ENCODE results near the gene PID1. TPM values are rescaled to one million over a fixed set of nuclear protein-coding genes. Genes with fewer than 3 reads are reported as not detected.

Gene PID1
- total and polyA plus RNA-seq, 11 donors = 2.1 to 17.7 (median 7.1) TPM

GRCh38 chr2:229313591-229313990, 42.5 kb upstream of the PID1 start:
- H3K27me3 ChIP-seq = no peaks in the 10 kb centered on the region
- DNase-seq (no peak), ATAC-seq (peak; percentile 51 to 87 (median 75))
- TF ChIP-seq POLR2A (IDR thresholded peaks at IDR 0.05) (no peak), CTCF (IDR thresholded peaks at IDR 0.05) (no peak)
- peaks cover 0 to 37% (median 0%) of the 10 kb centered on the region in 12 donors for H3K4me1 ChIP-seq
- H3K4me3 ChIP-seq = no peak overlapping the region
- H3K36me3 ChIP-seq = no peaks in the 10 kb centered on the region
- H3K9me3 ChIP-seq = peaks cover 0 to 6% (median 0%) of the 10 kb centered on the region in 12 donors
- 31 to 53% (median 38%) methylated on average over 3 of the region's 3 CpGs for WGBS, 4 donors
- intact Hi-C loops (cut with DNase I) = no loop called here
- H3K27ac ChIP-seq = peak overlapping the region in 11 of 12 donors; percentile 22 to 78 (median 52)

- no peaks in the 10 kb centered on the region for H3K36me3 ChIP-seq
- ATAC-seq = peak in 1 of 4 donors; percentile 42
- peaks cover 0 to 29% (median 0%) of the 10 kb centered on the region in 12 donors for H3K4me1 ChIP-seq
- WGBS, 4 donors = 38 to 51% (median 43%) methylated on average over 2 of the region's 2 CpGs
- H3K4me3 ChIP-seq = no peak overlapping the region
- TF ChIP-seq POLR2A (IDR thresholded peaks at IDR 0.05) (no peak), CTCF (IDR thresholded peaks at IDR 0.05) (no peak)
- intact Hi-C loops (cut with DNase I) = no loop called here
- H3K9me3 ChIP-seq = no peaks in the 10 kb centered on the region
- H3K27me3 ChIP-seq = no peaks in the 10 kb centered on the region
- peak overlapping the region in 2 of 12 donors; percentile 22 to 78 for H3K27ac ChIP-seq
- DNase-seq = no peak
Measured at GRCh38 chr2:229301237-229301636, 30.1 kb upstream of the PID1 start.

- peak in 3 of 4 donors; percentile 30 to 66 (median 42) for ATAC-seq
- 53 to 64% (median 61%) methylated on average over 3 of the region's 3 CpGs for WGBS, 4 donors
- peak overlapping the region in 2 of 12 donors; percentile 22 to 78 for H3K27ac ChIP-seq
Measured at GRCh38 chr2:229300790-229301189, 29.7 kb upstream of the PID1 start.

GRCh38 chr2:229300371-229300770, 29.3 kb upstream of the PID1 start:
- WGBS, 4 donors = 0 to 53% (median 49%) methylated on average over 1 of the region's 1 CpG
- peak overlapping the region in 1 of 12 donors; percentile 38 for H3K27ac ChIP-seq
- intact Hi-C loops (cut with DNase I) = no loop called here
- TF ChIP-seq CTCF (IDR thresholded peaks at IDR 0.05) = no peak
- no peak for TF ChIP-seq POLR2A (IDR thresholded peaks at IDR 0.05)
- DNase-seq (no peak), ATAC-seq (no peak)
- no peaks in the 10 kb centered on the region for H3K27me3 ChIP-seq
- H3K4me1 ChIP-seq = peaks cover 0 to 38% (median 0%) of the 10 kb centered on the region in 12 donors
- no peaks in the 10 kb centered on the region for H3K9me3 ChIP-seq
- no peak overlapping the region for H3K4me3 ChIP-seq
- no peaks in the 10 kb centered on the region for H3K36me3 ChIP-seq

More at GRCh38 chr2:229300790-229301189, 29.7 kb upstream of the PID1 start:
- Histone ChIP-seq H3K4me1 (peaks cover 0 to 34% (median 0%) of the 10 kb centered on the region in 12 donors), H3K36me3 (no peaks in the 10 kb centered on the region), H3K27me3 (no peaks in the 10 kb centered on the region), H3K9me3 (no peaks in the 10 kb centered on the region), H3K4me3 (no peak overlapping the region)
- DNase-seq = no peak
- TF ChIP-seq CTCF (IDR thresholded peaks at IDR 0.05) (no peak), POLR2A (IDR thresholded peaks at IDR 0.05) (no peak)
- intact Hi-C loops (cut with DNase I) = no loop called here
